H9 (cell line): ENCODE results near the gene TTC3. TPM values are rescaled to one million over a fixed set of nuclear protein-coding genes. Genes with fewer than 3 reads are reported as not detected.

Experiments
- DNase-seq: peaks from one replicate; pipeline ENCODE4 v3.0.0-alpha.2; 2017
- H2AFZ ChIP-seq: one replicate; pipeline ENCODE4 v1.6.1; 2013; ENCODE audit warnings: mild to moderate bottlenecking, low read length, control low read depth, moderate library complexity
- H2AK5ac ChIP-seq: 2 replicates; pipeline ENCODE4 v1.6.1; 2013; ENCODE audit warnings: low read length, control low read depth, mixed read lengths; ENCODE audit not compliant: insufficient read length
- H2BK120ac ChIP-seq: one replicate; pipeline ENCODE4 v1.6.1; 2013; ENCODE audit warnings: low read depth, mild to moderate bottlenecking, low read length, control low read depth, inconsistent platforms; ENCODE audit not compliant: poor library complexity, severe bottlenecking
- H2BK12ac ChIP-seq: 2 replicates; pipeline ENCODE4 v1.6.1; 2013; ENCODE audit warnings: low read length, control low read depth, mixed read lengths, low read depth; ENCODE audit not compliant: insufficient read length
- H2BK15ac ChIP-seq: 2 replicates; pipeline ENCODE4 v1.6.1; 2013; ENCODE audit warnings: low read depth, low read length, control low read depth
- H2BK20ac ChIP-seq: one replicate; pipeline ENCODE4 v1.6.1; 2013; ENCODE audit warnings: low read depth, mild to moderate bottlenecking, low read length, control low read depth, inconsistent platforms; ENCODE audit not compliant: poor library complexity, severe bottlenecking
- H2BK5ac ChIP-seq: 2 replicates; pipeline ENCODE4 v1.6.1; 2013; ENCODE audit warnings: low read length, control low read depth, mixed read lengths; ENCODE audit not compliant: insufficient read length
- H3K14ac ChIP-seq: 2 replicates; pipeline ENCODE4 v1.6.1; 2013; ENCODE audit warnings: low read length, control low read depth; ENCODE audit not compliant: insufficient read depth
- H3K18ac ChIP-seq: 2 replicates; pipeline ENCODE4 v1.6.1; 2013; ENCODE audit warnings: low read depth, mild to moderate bottlenecking, mixed read lengths, low read length, control low read depth; ENCODE audit not compliant: insufficient read length
- H3K23ac ChIP-seq: 2 replicates; pipeline ENCODE4 v1.6.1; 2013; ENCODE audit warnings: low read length, control low read depth, mixed read lengths, low read depth; ENCODE audit not compliant: insufficient read length
- H3K23me2 ChIP-seq: 2 replicates; pipeline ENCODE4 v1.6.1; 2013; ENCODE audit warnings: low read depth, mild to moderate bottlenecking, mixed read lengths, low read length, control low read depth; ENCODE audit not compliant: insufficient read length, poor library complexity, severe bottlenecking
- H3K27ac ChIP-seq: 2 replicates; pipeline ENCODE4 v1.5.1; 2013; ENCODE audit warnings: low read length, control low read depth, mixed read lengths, low read depth; ENCODE audit not compliant: insufficient read length
- H3K27me3 ChIP-seq: 2 replicates; pipeline ENCODE4 v1.6.1; 2013; ENCODE audit warnings: low read length, control low read depth, inconsistent platforms; ENCODE audit not compliant: insufficient read depth
- H3K4ac ChIP-seq: 2 replicates; pipeline ENCODE4 v1.6.1; 2013; ENCODE audit warnings: low read depth, mild to moderate bottlenecking, control low read depth, inconsistent platforms, low read length, moderate library complexity
- H3K4me1 ChIP-seq: 2 replicates; pipeline ENCODE4 v1.6.1; 2013; ENCODE audit warnings: low read length, control low read depth, inconsistent platforms; ENCODE audit not compliant: insufficient read depth
- H3K4me2 ChIP-seq: 2 replicates; pipeline ENCODE4 v1.6.1; 2013; ENCODE audit warnings: low read length, control low read depth, mixed read lengths; ENCODE audit not compliant: insufficient read length, insufficient read depth
- H3K56ac ChIP-seq: 2 replicates; pipeline ENCODE4 v1.6.1; 2013; ENCODE audit warnings: low read depth, mild to moderate bottlenecking, mixed read lengths, low read length, control low read depth; ENCODE audit not compliant: insufficient read length
- H3K79me1 ChIP-seq: 2 replicates; pipeline ENCODE4 v1.6.1; 2013; ENCODE audit warnings: low read depth, mild to moderate bottlenecking, moderate library complexity, low read length, control low read depth, inconsistent platforms; ENCODE audit not compliant: insufficient read depth, poor library complexity, severe bottlenecking
- H3K79me2 ChIP-seq: 2 replicates; pipeline ENCODE4 v1.6.1; 2013; ENCODE audit warnings: low read length, control low read depth, inconsistent platforms; ENCODE audit not compliant: insufficient read depth
- H3K9ac ChIP-seq: 2 replicates; pipeline ENCODE4 v1.6.1; 2013; ENCODE audit warnings: low read length, control low read depth, mixed read lengths; ENCODE audit not compliant: insufficient read length; ENCODE audit errors: extremely low read depth
- H3K9me3 ChIP-seq: one replicate; pipeline ENCODE4 v1.6.1; 2013; ENCODE audit warnings: low read depth, low read length, inconsistent platforms; ENCODE audit not compliant: control insufficient read depth
- H3T11ph ChIP-seq: one replicate; pipeline ENCODE4 v1.6.1; 2013; ENCODE audit warnings: mild to moderate bottlenecking, low read length, control low read depth, inconsistent platforms
- H4K20me1 ChIP-seq: one replicate; pipeline ENCODE4 v1.6.1; 2013; ENCODE audit not compliant: control insufficient read depth, insufficient read length, insufficient read depth
- H4K5ac ChIP-seq: 2 replicates; pipeline ENCODE4 v1.6.1; 2013; ENCODE audit warnings: low read depth, mild to moderate bottlenecking, mixed read lengths, low read length, control low read depth; ENCODE audit not compliant: insufficient read length
- H4K8ac ChIP-seq: replicated peaks from 2 replicates; pipeline ENCODE4 v1.6.1; 2013; ENCODE audit warnings: low read length, control low read depth, mixed read lengths, low read depth; ENCODE audit not compliant: insufficient read length
- H4K91ac ChIP-seq: 2 replicates; pipeline ENCODE4 v1.6.1; 2013; ENCODE audit warnings: low read depth, mild to moderate bottlenecking, moderate library complexity, mixed read lengths, low read length, control low read depth; ENCODE audit not compliant: insufficient read length
- H3K27ac Mint-ChIP-seq, 3 experiments: 2 replicates in 2 of 3; 3 replicates in 1 of 3; pipeline ENCODE4 v1.8.0; 2020 to 2021; ENCODE audit warnings: mixed read lengths in 3 of 3, mild to moderate bottlenecking in 1 of 3, moderate library complexity in 1 of 3
- H3K27me3 Mint-ChIP-seq: 2 replicates; pipeline ENCODE4 v1.8.0; 2021; ENCODE audit warnings: low read depth, mild to moderate bottlenecking, moderate library complexity, mixed read lengths
- H3K36me3 Mint-ChIP-seq, 3 experiments: 2 replicates in 2 of 3; 3 replicates in 1 of 3; pipeline ENCODE4 v1.8.0; 2020 to 2021; ENCODE audit warnings: low read depth in 3 of 3, mixed read lengths in 3 of 3; ENCODE audit not compliant: insufficient read depth in 1 of 3
- H3K4me1 Mint-ChIP-seq, 2 experiments: 2 replicates each; pipeline ENCODE4 v1.8.0; 2020; ENCODE audit warnings: mixed read lengths in 2 of 2
- H3K4me3 Mint-ChIP-seq, 2 experiments: 2 replicates in 1 of 2; 3 replicates in 1 of 2; pipeline ENCODE4 v1.8.0; 2020 to 2021; ENCODE audit warnings: mild to moderate bottlenecking in 2 of 2, mixed read lengths in 2 of 2, moderate library complexity in 1 of 2
- H3K9me3 Mint-ChIP-seq, 2 experiments: 2 replicates in 1 of 2; 3 replicates in 1 of 2; pipeline ENCODE4 v1.8.0; 2020; ENCODE audit warnings: mild to moderate bottlenecking in 2 of 2, mixed read lengths in 2 of 2, moderate library complexity in 1 of 2
- CTCF ChIP-seq: fragments of 200-600 bp; sonication (generic); conservative IDR thresholded peaks from 3 replicates; pipeline ENCODE4 v1.8.0; 2021; ENCODE audit warnings: antibody characterized with exemption, mild to moderate bottlenecking
- WGBS: extraction: QIAGEN DNeasy Blood & Tissue Kit; methylation state at CpG from one replicate; pipeline ENCODE4 v1.1.7; 2013; ENCODE audit warnings: missing lambda C conversion rate, low lambda C conversion rate, mixed read lengths; ENCODE audit not compliant: insufficient read length; ENCODE audit errors: extremely low coverage; 5-methylcytosine and 5-hydroxymethylcytosine counted together
- total RNA-seq: library from RNA; stranded (reverse); gene quantifications from 2 replicates; pipeline ENCODE4 v1.2.1, GENCODE V29; 2021

TTC3 gene
- total RNA-seq, 1 experiment from 2014 or later: 46.5 TPM

GRCh38 chr21:37244501-37245095, 171.5 kb downstream of the TTC3 start:
- Histone ChIP-seq H4K8ac (no peak overlapping the region), H3K27me3 (no peaks in the 10 kb centered on the region), H3K4ac (no peak overlapping the region), H4K20me1 (no peaks in the 10 kb centered on the region), H2AFZ (no peak overlapping the region), H3K56ac (no peak overlapping the region), H3K23me2 (no peaks in the 10 kb centered on the region), H4K5ac (no peak overlapping the region), H3K27ac (no peak overlapping the region), H3K9me3 (no peaks in the 10 kb centered on the region), H3T11ph (no peak overlapping the region), H3K14ac (no peak overlapping the region), H2BK120ac (no peak overlapping the region), H3K23ac (no peak overlapping the region), H3K79me1 (peaks cover 9% of the 10 kb centered on the region), H3K4me1 (no peaks in the 10 kb centered on the region; the same call in 1 of the 2 replicates), H2BK5ac (no peak overlapping the region), H3K9ac (no peak overlapping the region), H4K91ac (no peak overlapping the region), H3K79me2 (peaks cover 6% of the 10 kb centered on the region; the same call in 1 of the 2 replicates), H2BK12ac (no peak overlapping the region), H2AK5ac (no peak overlapping the region), H2BK15ac (no peak overlapping the region), H3K18ac (no peak overlapping the region), H2BK20ac (no peak overlapping the region), H3K4me2 (no peak overlapping the region)
- no peak overlapping the region for H3K4me3 Mint-ChIP-seq
- DNase-seq: no peak
- WGBS: no CpG with 5 or more reads among the region's 12 CpGs
- H3K27me3 Mint-ChIP-seq: no peaks in the 10 kb centered on the region
- TF ChIP-seq CTCF: no peak
- peaks cover 0 to 18% (median 17%) of the 10 kb centered on the region in 3 experiments; a peak in 6 of 7 replicates for H3K36me3 Mint-ChIP-seq
- peaks cover 0 to 3% of the 10 kb centered on the region in 2 experiments; a peak in 2 of 5 replicates for H3K9me3 Mint-ChIP-seq
- peak overlapping the region; percentile 51 to 95 (median 81); a peak in 5 of 7 replicates for H3K27ac Mint-ChIP-seq
- peaks cover 36 to 44% of the 10 kb centered on the region in 2 experiments for H3K4me1 Mint-ChIP-seq
